Stimulated activated CD4-positive, alpha-beta T cell treated with anti-CD3 and anti-CD28 coated beads, TNF-alpha, amount 100 ng/mL, for 24 hours (primary cell): ENCODE measurements around the gene ILRUN.
"Not testable (repeated sequence)": the region's sequence is repeated elsewhere in the genome, so short reads cannot be mapped to it uniquely, and the experiment has no call there.

Source experiments
- DNase-seq, 3 experiments: peaks; one replicate each; pipeline ENCODE4 v3.0.0-alpha.2; 2020; ENCODE audit warnings: low read depth in 3 of 3

The ILRUN gene

DNA sequence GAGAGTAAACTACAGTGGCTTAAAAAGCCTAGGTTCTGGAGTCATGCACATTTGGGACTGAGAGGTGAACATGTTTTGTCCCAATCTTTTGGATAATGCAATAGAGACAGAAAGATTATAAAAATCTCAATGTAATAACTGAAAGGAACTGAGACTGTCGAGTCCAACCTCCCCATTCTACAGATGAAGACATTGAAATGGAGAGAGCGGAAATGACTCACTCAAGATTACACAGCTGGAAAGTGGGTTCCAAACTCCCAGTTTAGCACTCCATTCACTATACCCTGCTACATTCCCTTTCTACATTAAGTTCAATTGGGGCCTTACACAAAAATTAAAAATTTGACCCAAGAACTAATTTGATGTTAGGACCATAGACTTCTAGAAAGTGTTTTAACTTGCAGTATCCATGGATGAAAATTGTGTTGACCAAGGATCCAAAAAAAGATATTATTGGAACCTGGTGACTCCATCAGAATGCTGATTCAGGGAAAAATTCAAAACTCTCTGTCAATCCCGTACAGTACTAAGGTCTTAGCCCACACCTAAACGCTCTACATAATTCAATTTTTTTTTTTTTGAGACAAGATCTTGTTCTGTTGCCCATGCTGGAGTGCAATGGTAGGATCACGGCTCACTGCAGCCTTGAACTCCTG lies 1.5 kb upstream of the ILRUN start:
- DNase-seq: no peak

- no peak for DNase-seq
Measured at GRCh38 chr6:34697544-34697836, 923 bp upstream of the ILRUN start.

DNA sequence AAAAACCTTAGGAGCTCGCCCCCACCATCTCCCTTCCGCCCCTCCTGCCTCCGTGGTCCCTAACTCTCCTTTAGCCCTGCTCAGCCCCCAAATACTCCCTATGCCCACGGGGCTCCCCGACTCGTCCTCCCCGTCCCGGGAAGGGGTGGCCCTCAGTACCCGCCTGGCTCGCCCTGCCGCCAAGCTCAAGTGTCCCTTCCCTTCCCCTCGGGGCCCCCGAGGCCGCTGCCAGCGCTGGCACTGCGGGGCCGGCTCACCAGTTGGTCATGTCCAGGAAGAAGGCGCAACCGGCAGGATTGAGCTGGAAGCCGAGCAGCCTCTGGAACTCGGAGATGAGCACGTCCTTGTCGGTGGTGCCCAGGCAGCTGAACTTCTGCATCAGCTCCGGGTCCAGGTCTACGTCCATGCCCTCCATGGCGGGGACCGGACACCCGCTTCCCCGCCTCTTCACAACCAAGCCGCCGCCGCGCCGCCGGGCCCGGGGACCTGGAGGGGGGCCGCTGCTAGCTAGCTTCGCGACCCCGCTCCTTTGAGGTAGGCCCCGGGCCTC lies 303 bp downstream of the ILRUN start:
- no peak for DNase-seq

- DNase-seq: no peak
Measured at GRCh38 chr6:34695729-34696188, 808 bp downstream of the ILRUN start.

DNA sequence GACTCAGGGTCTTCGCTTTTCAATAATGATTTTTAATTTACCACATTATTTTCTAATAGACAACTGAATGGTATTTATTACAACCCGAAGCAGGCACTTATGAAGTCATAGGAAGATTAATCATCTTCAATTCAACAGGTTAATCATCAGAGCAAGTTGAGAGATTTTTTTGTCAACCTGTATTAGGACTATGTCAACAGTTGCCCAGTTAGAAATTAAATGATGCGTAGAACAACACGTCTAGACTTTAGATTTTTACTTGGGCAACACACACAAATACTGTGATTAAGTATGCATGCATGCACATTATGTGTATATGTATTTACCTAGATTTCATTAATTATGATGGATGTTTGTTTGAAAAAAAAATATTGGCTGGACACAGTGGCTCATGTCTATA lies 4.3 kb downstream of the ILRUN start:
- no peak for DNase-seq

GRCh38 chr6:34689742-34690141 lies 6.8 kb downstream of the ILRUN start:
- DNase-seq: no peak

- DNase-seq: no peak
Measured at GRCh38 chr6:34688956-34689355, 7.6 kb downstream of the ILRUN start.

DNA sequence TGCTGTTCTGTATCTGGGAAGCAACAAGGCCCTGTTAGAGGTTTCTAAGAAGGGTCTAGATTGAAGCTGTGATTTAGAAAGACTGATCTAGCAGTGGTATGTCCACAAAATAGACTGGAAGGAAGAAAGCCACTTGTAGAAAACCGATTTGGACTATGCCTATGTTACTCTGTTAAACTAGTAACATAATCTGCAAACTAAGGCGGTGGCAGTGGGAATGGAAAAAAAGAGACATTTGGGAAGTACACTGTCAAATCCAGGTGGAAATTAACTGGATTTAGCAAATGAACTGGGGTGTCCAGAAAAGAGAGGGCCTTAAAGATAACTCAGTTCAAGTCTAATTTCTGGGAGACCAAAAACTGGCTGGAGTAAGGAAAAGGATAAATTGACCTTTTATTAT lies 11.6 kb downstream of the ILRUN start:
- no peak for DNase-seq

DNA sequence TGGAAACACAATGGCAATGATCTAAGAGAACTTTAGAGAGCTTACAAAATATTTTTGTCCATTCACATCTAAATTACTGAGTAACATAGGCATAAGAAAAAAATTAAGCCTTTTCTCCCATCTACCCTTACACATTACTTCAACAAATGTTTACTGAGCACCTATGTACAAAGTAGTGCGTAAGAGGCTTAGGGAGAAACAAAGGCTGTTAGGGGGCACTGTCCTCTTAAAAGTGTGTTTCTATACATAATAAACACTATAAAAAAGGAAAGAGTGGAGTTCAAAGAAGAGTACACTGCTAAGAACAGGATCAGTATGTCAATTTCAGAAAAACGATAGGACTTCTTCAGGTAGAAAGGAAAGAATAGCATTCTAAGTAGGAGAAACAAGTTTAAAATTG lies 12.2 kb downstream of the ILRUN start:
- DNase-seq: no peak

- DNase-seq: no peak
Measured at GRCh38 chr6:34680802-34681515, 15.6 kb downstream of the ILRUN start.

DNA sequence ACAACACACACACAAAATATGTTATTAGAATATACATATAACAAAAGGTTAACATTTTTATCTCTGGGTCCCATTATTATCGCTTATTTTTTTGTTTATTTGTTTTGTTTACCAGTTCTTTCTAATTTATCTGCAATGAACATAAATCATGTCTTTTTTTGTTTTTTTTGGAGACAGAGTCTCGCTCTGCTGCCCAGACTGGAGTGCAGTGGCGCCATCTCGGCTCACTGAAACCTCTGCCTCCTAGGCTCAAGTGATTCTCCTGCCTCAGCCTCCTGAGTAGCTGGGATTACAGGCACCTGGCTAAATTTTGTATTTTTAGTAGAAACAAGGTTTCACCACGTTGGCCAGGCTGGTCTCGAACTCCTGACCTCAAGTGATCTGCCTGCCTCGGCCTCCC lies 16.3 kb downstream of the ILRUN start:
- not testable (repeated sequence) for DNase-seq

DNA sequence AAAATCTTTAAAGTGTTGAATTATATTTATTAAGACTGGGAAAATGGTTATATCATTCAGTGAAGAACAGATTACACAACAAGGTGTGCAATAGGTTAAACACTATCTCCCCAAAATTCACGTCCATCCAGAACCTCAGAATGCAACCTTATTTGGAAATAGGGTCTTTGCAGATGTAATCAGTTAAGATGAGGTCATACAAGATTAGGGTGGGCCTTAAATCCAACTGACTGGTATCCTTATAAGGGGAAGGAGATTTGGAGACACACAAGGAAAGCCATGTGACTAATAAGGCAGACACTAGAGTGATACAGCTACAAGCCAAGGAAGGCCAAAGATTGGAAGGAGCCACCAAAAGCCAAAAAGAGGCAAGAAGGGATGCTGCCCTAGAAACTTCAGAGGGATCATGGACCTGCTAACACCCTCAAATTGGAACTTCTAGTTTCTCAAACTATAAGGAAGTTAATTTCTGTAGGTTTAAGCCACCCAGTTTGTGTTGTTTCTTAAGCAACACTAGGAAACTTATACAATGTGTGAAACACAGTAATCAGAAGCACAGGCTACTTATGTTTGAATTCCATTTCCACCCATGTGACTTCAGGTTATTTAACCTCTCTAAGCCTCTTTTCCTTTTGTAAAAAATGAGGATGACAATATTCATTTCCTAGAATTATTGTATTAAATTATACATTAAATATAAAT lies 16.9 kb downstream of the ILRUN start:
- DNase-seq: no peak

GRCh38 chr6:34676140-34676539 lies 20.4 kb downstream of the ILRUN start:
- DNase-seq: no peak

DNA sequence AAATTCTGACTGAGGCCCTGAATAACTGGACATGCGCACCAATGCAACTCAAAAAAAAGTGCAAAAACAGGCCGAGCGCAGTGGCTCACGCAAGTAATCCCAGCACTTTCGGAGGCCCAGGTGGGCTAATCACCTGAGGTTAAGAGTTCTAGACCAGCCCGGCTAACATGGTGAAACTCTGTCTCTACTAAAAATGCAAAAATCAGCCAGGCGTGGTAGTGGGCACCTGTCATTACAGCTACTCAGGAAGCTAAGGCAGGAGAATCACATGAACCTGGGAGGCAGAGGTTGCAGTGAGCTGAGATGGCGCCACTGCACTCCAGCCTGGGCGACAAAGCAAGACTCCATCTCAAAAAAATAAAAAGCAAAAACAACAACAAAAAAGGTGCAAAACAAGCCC lies 21.6 kb downstream of the ILRUN start:
- not testable (repeated sequence) for DNase-seq

GRCh38 chr6:34674268-34674639 lies 22.3 kb downstream of the ILRUN start:
- no peak for DNase-seq

- DNase-seq: no peak
Measured at GRCh38 chr6:34673064-34673463, 23.5 kb downstream of the ILRUN start.

DNA sequence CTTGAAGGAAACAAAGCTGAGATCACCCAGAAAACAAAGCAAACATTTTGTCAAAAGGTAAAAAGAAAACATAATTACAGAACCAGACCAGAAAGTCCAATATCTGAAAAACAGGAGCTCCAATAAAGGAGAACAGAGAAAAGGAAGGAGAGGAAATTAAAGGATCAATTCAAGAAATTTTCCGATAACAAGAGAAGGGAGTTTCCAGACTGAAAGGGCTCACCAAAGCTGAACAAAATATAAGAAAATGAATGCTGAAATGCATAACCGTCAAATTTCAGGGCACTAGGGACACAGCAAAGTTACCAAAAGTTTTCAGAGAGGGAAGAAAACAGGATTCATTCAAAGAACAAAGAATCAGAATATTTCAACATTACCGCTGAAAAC lies 23.9 kb downstream of the ILRUN start:
- DNase-seq: no peak

DNA sequence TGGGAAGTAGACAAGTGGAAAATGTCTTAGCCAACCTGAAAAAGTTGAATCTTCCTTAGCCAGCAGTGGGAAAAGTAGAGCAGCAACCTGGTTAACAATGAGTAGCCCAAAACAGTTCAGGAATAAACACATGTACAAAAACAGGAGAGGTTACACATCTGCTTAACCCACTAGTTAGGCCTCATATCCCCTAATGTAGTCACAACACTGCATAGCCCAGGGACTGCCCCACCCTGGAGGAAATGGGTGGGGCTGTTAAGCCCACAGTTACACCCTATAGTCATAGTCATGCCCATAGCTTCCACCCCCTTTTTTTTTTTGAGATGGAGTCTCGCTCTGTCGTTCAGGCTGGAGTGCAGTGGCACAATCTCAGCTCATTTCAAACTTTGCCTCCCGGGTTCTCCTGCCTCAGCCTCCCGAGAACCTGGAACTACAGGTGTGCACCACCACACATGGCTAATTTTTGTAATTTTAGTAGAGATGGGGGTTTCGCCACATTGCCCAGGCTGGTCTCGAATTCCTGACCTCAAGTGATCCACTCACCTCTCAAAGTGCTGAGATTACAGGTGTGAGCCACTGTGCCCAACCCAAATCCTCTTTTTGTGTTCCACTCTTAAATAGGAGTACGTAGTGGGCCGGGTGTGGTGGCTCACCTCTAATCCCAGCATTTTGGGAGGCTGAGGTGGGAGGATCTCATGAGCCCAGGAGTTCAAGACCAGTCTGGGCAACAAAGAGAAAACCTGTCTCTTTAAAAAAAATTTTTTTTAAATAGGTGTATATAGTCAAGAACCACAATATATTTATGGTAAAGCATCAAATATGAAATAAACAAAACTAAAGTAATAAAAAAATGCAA lies 24.5 kb downstream of the ILRUN start:
- DNase-seq: peak; percentile 40 to 65 (median 64)

- DNase-seq: no peak
Measured at GRCh38 chr6:34671367-34671766, 25.2 kb downstream of the ILRUN start.

- not testable (repeated sequence) for DNase-seq
Measured at GRCh38 chr6:34668799-34669198, 27.8 kb downstream of the ILRUN start.

DNA sequence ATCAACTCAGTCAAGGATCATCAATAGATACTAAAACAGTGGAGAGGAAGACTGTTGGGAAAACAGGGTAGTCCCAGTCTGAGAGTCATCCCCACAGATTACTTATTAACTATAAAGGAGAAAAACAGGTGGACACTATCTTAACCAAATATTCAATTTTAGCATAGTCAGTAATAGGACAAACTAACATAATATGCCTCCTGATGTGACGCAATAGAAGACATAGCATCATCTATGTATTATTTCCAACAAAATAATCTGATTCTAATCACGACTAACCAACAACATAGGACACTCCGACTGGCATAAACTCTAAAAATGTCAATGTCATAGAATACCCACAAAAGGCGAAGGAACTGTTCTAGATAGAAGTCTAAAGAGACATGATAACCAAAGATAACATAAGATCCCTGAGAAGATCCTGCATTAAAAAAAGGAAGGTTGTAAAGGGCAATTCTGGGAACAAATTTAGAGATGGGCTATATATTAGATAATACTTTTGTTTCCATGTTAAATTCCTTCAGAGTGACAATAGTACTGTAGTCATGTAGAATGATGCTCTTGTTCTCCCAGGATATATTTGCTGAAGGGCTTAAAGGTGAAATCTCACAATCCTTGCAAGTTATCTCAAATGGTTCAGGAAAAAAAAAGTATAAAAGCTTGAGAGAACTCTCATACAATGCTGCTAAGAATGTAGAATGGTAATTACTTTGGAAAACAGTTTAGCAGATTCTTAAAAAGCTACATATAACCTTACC lies 28.9 kb downstream of the ILRUN start:
- no peak for DNase-seq
